Measurements from ENCODE around the gene CMKLR1.

The CMKLR1 gene

DNA sequence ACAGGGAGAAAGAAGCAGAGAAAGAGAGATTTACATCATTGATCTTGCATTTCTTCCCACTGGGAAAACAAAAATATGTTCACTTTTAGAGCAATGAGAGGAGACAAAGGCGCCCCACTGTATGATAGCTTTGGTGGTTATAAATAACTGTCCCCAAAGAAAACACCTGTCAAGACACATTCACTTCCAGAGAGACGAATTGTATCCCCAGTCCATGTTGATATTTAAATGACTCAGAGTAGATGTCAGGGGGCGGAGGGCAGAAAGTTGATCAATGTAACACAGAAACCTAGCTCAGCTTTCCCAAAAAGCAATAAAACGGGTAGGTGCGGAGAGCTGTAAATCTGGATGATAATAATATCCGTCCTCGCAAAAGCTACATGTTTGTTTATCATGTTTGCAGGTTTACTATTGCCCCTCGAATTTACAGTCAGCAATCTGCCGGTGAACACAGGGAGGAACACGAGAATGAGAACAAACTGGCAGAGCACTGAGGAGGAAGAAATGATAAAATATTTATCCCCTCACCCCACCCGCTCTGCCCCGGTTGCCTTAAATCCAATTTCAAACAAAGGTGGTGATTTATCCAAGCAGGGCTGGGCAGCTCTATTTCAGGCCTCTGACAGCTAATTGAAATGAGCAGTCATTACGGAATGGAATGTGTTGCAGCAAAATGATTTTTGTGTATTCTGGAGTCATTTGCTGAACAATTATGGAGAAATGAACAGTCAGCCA, 84.4 kb downstream of the CMKLR1 start:
- Histone ChIP-seq H3K9ac (ENCODE audit: insufficient read length) (no peak overlapping the region), H3K4me3 (no peak overlapping the region), H3K36me3 (ENCODE audit: insufficient read depth, low read length) (no peaks in the 10 kb centered on the region), H3K9me3 (ENCODE audit: low read depth, low read length) (no peaks in the 10 kb centered on the region), H3K27ac (no peak overlapping the region)
- TF ChIP-seq FOXP2 (optimal IDR thresholded peaks at IDR 0.05; ENCODE audit: control extremely low read depth, extremely low read length, insufficient read depth) (no peak), EZH2 (IDR thresholded peaks at IDR 0.05) (no peak), POLR2AphosphoS5 (IDR thresholded peaks at IDR 0.05; ENCODE audit: borderline replicate concordance, low read depth, low read length) (no peak)
- no peak for DNase-seq (ENCODE audit: low read depth, low spot score)

DNA sequence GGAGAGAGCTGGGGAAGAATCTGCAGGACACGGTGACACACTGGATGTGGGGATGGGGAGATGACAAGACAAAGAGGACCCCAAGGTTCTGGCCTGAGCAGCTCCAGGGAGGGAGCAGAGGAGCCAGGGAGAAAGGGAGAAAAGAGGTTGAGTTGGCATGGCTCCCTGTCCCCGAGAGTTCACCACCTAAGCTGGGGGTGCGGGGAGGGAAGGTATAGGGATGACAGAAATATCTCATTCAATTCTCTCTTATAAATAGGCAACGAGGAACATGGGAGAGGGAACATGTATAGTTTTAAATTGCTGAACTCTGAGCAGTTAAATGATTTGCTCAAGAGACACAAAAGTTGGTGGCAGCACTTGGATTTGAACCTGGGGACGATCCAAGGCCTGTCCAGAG, 85.1 kb downstream of the CMKLR1 start:
- TF ChIP-seq EZH2 (IDR thresholded peaks at IDR 0.05), result no peak
- no peak for TF ChIP-seq FOXP2 (optimal IDR thresholded peaks at IDR 0.05; ENCODE audit: control extremely low read depth, extremely low read length, insufficient read depth)
- TF ChIP-seq POLR2AphosphoS5 (IDR thresholded peaks at IDR 0.05; ENCODE audit: borderline replicate concordance, low read depth, low read length), result no peak
- H3K4me3 ChIP-seq, result no peak overlapping the region
- H3K9ac ChIP-seq (ENCODE audit: insufficient read length), result no peak overlapping the region
- H3K27ac ChIP-seq, result no peak overlapping the region
- no peaks in the 10 kb centered on the region for H3K36me3 ChIP-seq (ENCODE audit: insufficient read depth, low read length)
- DNase-seq (ENCODE audit: low read depth, low spot score), result no peak
- no peaks in the 10 kb centered on the region for H3K9me3 ChIP-seq (ENCODE audit: low read depth, low read length)

DNA sequence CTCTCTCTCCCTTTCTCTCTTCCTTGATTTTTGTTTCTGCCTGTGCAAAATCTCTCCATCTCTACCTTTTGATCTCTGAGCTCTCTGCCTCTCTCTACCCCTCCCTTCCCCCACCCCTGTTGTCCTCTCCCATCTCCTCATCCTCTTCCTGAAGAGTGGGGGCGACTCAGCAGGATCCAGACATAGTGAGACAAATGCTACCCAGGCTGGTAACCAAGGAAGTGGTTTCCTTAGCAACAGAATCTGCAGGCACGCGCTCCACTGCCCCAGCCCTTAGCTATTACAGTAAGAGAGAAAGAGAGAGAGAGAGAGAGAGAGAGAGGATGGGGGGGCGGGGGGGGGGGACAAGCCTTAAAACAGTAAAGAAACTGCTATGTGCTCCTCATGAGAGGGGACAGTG, 85.6 kb downstream of the CMKLR1 start:
- no peak overlapping the region for H3K9ac ChIP-seq (ENCODE audit: insufficient read length)
- H3K27ac ChIP-seq, result no peak overlapping the region
- no peak overlapping the region for H3K4me3 ChIP-seq
- H3K36me3 ChIP-seq (ENCODE audit: insufficient read depth, low read length), result no peaks in the 10 kb centered on the region
- TF ChIP-seq EZH2 (IDR thresholded peaks at IDR 0.05) (no peak), FOXP2 (optimal IDR thresholded peaks at IDR 0.05; ENCODE audit: control extremely low read depth, extremely low read length, insufficient read depth) (no peak)
- no peak for DNase-seq (ENCODE audit: low read depth, low spot score)
- no peaks in the 10 kb centered on the region for H3K9me3 ChIP-seq (ENCODE audit: low read depth, low read length)

DNA sequence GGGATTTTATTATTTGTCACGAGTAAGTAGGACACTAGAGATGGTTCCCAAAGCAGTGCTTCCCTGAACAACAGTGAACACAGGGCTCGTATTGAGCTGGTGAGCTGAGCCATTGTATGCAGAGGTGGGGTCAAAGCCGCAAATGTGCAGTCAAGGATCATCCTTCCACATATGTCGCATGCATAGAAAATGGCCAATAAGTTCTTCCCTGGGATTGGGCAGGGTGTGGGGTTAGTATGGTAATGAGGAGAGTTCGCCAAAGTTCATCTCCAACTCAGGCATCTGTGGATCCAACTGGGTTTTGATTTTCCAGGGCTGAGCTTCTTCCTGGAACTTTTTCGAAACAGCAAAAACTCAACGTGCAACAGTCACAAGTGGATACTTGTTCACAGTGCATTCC, 86.6 kb downstream of the CMKLR1 start:
- DNase-seq (ENCODE audit: low read depth, low spot score), result no peak
- Histone ChIP-seq H3K9me3 (ENCODE audit: low read depth, low read length) (no peaks in the 10 kb centered on the region), H3K27ac (no peak overlapping the region), H3K4me3 (no peak overlapping the region), H3K9ac (ENCODE audit: insufficient read length) (no peak overlapping the region), H3K36me3 (ENCODE audit: insufficient read depth, low read length) (no peaks in the 10 kb centered on the region)
- TF ChIP-seq POLR2AphosphoS5 (IDR thresholded peaks at IDR 0.05; ENCODE audit: borderline replicate concordance, low read depth, low read length), result no peak
- TF ChIP-seq FOXP2 (optimal IDR thresholded peaks at IDR 0.05; ENCODE audit: control extremely low read depth, extremely low read length, insufficient read depth), result no peak
- TF ChIP-seq EZH2 (IDR thresholded peaks at IDR 0.05), result no peak

DNA sequence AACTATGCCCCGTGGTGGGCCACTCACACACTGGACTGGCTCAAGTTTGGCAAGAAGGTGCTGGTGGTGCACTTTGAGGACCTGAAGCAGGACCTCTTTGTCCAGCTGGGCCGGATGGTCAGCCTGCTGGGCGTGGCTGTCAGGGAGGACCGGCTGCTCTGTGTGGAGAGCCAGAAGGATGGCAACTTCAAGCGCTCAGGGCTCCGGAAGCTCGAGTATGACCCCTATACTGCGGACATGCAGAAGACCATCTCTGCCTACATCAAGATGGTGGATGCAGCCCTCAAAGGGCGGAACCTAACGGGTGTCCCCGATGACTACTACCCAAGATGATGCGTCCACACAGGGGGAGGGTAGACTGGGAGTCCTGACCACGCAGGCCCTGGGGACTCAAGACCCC, 91.1 kb downstream of the CMKLR1 start:
- TF ChIP-seq POLR2AphosphoS5 (IDR thresholded peaks at IDR 0.05; ENCODE audit: borderline replicate concordance, low read depth, low read length) (no peak), EZH2 (IDR thresholded peaks at IDR 0.05) (no peak), FOXP2 (optimal IDR thresholded peaks at IDR 0.05; ENCODE audit: control extremely low read depth, extremely low read length, insufficient read depth) (no peak)
- no peak for DNase-seq (ENCODE audit: low read depth, low spot score)
- Histone ChIP-seq H3K4me3 (no peak overlapping the region), H3K27ac (no peak overlapping the region), H3K36me3 (ENCODE audit: insufficient read depth, low read length) (no peaks in the 10 kb centered on the region), H3K9me3 (ENCODE audit: low read depth, low read length) (no peaks in the 10 kb centered on the region), H3K9ac (ENCODE audit: insufficient read length) (no peak overlapping the region)

DNA sequence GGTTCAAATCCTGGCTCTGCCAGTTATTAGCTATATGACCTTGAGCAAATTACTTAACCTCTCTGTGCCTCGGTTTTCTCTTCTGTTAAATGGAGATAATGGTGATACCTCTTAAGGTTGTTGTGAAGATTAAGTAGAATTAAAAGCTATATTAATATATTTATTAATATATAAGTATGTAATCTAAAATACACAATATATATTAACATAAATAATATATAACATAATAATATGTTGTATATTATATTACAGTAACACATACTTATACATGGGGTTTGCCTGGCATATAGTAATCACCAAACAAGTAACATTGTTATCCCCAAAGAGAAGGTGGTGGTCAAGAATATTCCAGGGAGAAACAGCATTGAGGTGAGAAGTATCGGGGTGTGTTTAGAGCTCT, 92.0 kb downstream of the CMKLR1 start:
- Histone ChIP-seq H3K9me3 (ENCODE audit: low read depth, low read length) (no peaks in the 10 kb centered on the region), H3K27ac (no peak overlapping the region), H3K36me3 (ENCODE audit: insufficient read depth, low read length) (no peaks in the 10 kb centered on the region), H3K9ac (ENCODE audit: insufficient read length) (no peak overlapping the region), H3K4me3 (no peak overlapping the region)
- TF ChIP-seq EZH2 (IDR thresholded peaks at IDR 0.05) (no peak), POLR2AphosphoS5 (IDR thresholded peaks at IDR 0.05; ENCODE audit: borderline replicate concordance, low read depth, low read length) (no peak), FOXP2 (optimal IDR thresholded peaks at IDR 0.05; ENCODE audit: control extremely low read depth, extremely low read length, insufficient read depth) (no peak)
- DNase-seq (ENCODE audit: low read depth, low spot score), result no peak

DNA sequence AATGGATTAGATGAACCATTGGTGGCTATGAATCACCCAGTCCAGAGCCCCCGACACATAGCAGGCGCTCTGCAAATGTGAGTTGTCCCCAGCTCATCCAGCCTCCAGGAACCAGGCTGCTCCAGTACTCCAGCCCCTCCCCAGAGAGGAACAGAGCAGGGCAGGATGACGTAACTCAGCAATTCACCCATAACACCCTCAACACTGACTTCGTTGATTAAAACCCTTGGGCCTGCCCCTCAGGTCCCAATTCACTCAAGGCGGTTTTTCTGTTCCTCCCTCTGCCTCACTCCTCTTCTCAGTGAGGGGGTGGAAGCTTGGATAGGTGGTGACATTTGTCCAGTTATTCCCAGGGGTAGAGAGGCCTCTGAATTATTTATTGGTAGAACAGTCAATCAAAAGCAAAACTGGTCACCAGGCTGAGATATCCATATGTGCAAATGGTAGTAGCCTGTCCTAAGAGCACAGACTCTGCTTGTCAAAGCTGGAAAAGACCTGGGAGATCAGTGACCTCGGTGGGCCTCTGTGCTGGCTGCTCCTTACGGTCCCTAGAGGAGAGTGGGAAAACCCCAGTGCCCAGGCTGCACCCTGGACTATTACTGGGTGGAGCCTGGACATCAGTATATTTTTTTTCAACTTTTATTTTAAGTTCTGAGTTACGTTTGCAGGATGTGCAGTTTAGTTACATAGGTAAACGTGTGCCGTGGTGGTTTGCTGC, 97.0 kb downstream of the CMKLR1 start:
- no peaks in the 10 kb centered on the region for H3K36me3 ChIP-seq (ENCODE audit: insufficient read depth, low read length)
- no peak overlapping the region for H3K27ac ChIP-seq
- no peak for DNase-seq (ENCODE audit: low read depth, low spot score)
- H3K9ac ChIP-seq (ENCODE audit: insufficient read length), result no peak overlapping the region
- H3K9me3 ChIP-seq (ENCODE audit: low read depth, low read length), result no peaks in the 10 kb centered on the region
- TF ChIP-seq EZH2 (IDR thresholded peaks at IDR 0.05) (no peak), FOXP2 (optimal IDR thresholded peaks at IDR 0.05; ENCODE audit: control extremely low read depth, extremely low read length, insufficient read depth) (no peak), POLR2AphosphoS5 (IDR thresholded peaks at IDR 0.05; ENCODE audit: borderline replicate concordance, low read depth, low read length) (no peak)
- H3K4me3 ChIP-seq, result no peak overlapping the region

DNA sequence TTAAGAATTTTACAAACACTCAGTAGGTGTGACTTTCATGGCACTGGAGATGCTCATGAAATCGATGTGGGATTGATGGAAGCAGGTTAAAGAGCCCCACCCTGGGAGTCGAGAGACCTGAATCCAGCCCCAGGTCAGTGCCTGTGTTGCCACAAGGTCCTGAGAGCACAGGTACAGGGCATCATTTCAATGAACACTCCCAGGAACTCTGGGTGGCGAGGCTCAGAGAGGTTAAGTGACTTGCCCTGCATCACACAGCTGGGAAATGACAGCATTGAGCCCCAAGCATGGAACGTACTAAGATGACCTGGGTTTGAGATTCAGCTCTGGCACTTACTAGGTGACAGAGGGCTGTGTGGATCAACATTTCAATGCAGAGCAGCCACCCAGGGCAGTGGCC, 98.2 kb downstream of the CMKLR1 start:
- Histone ChIP-seq H3K4me3 (no peak overlapping the region), H3K36me3 (ENCODE audit: insufficient read depth, low read length) (no peaks in the 10 kb centered on the region), H3K27ac (no peak overlapping the region), H3K9me3 (ENCODE audit: low read depth, low read length) (no peaks in the 10 kb centered on the region), H3K9ac (ENCODE audit: insufficient read length) (no peak overlapping the region)
- no peak for DNase-seq (ENCODE audit: low read depth, low spot score)
- no peak for TF ChIP-seq FOXP2 (optimal IDR thresholded peaks at IDR 0.05; ENCODE audit: control extremely low read depth, extremely low read length, insufficient read depth)
- TF ChIP-seq EZH2 (IDR thresholded peaks at IDR 0.05), result no peak
- no peak for TF ChIP-seq POLR2AphosphoS5 (IDR thresholded peaks at IDR 0.05; ENCODE audit: borderline replicate concordance, low read depth, low read length)

Data from SK-N-MC (cell line).